Endodermal cell (in vitro differentiated cells): ENCODE measurements around the gene LGALS16. TPM values are rescaled to one million over a fixed set of nuclear protein-coding genes. Genes with fewer than 3 reads are reported as not detected.

ENCODE experiments used
- DNase-seq: peaks from one replicate; pipeline ENCODE4 v3.0.0-alpha.2; 2017
- H3K27ac ChIP-seq: 2 replicates; pipeline ENCODE4 v1.5.1; 2013; ENCODE audit warnings: mild to moderate bottlenecking, low read depth, low read length, moderate library complexity
- H3K27me3 ChIP-seq: 2 replicates; pipeline ENCODE4 v1.6.1; 2013; ENCODE audit warnings: mild to moderate bottlenecking, low read length, moderate library complexity; ENCODE audit not compliant: insufficient read depth, control insufficient read depth, poor library complexity, severe bottlenecking
- H3K36me3 ChIP-seq: 2 replicates; pipeline ENCODE4 v1.7.0; 2013; ENCODE audit warnings: mild to moderate bottlenecking, low read length, moderate library complexity; ENCODE audit not compliant: control insufficient read depth, insufficient read depth
- H3K4me1 ChIP-seq: one replicate; pipeline ENCODE4 v1.7.0; 2013; ENCODE audit warnings: low read length; ENCODE audit not compliant: control insufficient read depth, insufficient read depth
- H3K4me3 ChIP-seq: 2 replicates; pipeline ENCODE4 v1.5.1; 2013; ENCODE audit warnings: mild to moderate bottlenecking, low read length, moderate library complexity
- H3K9ac ChIP-seq: 2 replicates; pipeline ENCODE4 v1.6.1; 2013; ENCODE audit warnings: mild to moderate bottlenecking, low read length, moderate library complexity; ENCODE audit not compliant: poor library complexity, severe bottlenecking; ENCODE audit errors: extremely low read depth
- H3K9me3 ChIP-seq: 2 replicates; pipeline ENCODE4 v1.6.1; 2013; ENCODE audit warnings: mild to moderate bottlenecking, low read length, moderate library complexity; ENCODE audit not compliant: control insufficient read depth
- H3K27ac Mint-ChIP-seq: 2 replicates; pipeline ENCODE4 v1.8.0; 2020; ENCODE audit warnings: mixed read lengths
- H3K27me3 Mint-ChIP-seq: 2 replicates; pipeline ENCODE4 v1.8.0; 2021; ENCODE audit warnings: mild to moderate bottlenecking, mixed read lengths; ENCODE audit not compliant: insufficient read depth
- H3K36me3 Mint-ChIP-seq: 2 replicates; pipeline ENCODE4 v1.8.0; 2020; ENCODE audit warnings: low read depth, mixed read lengths
- H3K4me1 Mint-ChIP-seq: 2 replicates; pipeline ENCODE4 v1.8.0; 2020; ENCODE audit warnings: mixed read lengths
- H3K4me3 Mint-ChIP-seq: 2 replicates; pipeline ENCODE4 v1.8.0; 2020; ENCODE audit warnings: mild to moderate bottlenecking, moderate library complexity, mixed read lengths
- H3K9me3 Mint-ChIP-seq: 2 replicates; pipeline ENCODE4 v1.8.0; 2020; ENCODE audit warnings: mild to moderate bottlenecking, mixed read lengths
- CTCF ChIP-seq: fragments of 200-600 bp; sonication (generic); conservative IDR thresholded peaks from 2 replicates; pipeline ENCODE4 v1.5.0; 2021; ENCODE audit warnings: antibody characterized with exemption, mild to moderate bottlenecking
- WGBS, 2 experiments: methylation state at CpG; one replicate each; pipeline versions ENCODE4 v1.1.5 to v1.1.7; 2013; ENCODE audit warnings: missing lambda C conversion rate in 2 of 2, mixed read lengths in 1 of 2; ENCODE audit not compliant: insufficient coverage in 1 of 2, insufficient read length in 1 of 2; 5-methylcytosine and 5-hydroxymethylcytosine counted together
- total RNA-seq, 2 donors: library from RNA; stranded (reverse); fragmentation: NEBNext Ultra II Directional in 1 of 2; extraction: Animal tissue kit (Norgen Biotek cat#: 25700) in 1 of 2; gene quantifications; 2 replicates in 1 of 2; 3 replicates in 1 of 2; pipeline ENCODE4 v1.2.1, GENCODE V29; 2021

Gene LGALS16
- total RNA-seq, 2 donors from 2014 or later, result not detected

DNA sequence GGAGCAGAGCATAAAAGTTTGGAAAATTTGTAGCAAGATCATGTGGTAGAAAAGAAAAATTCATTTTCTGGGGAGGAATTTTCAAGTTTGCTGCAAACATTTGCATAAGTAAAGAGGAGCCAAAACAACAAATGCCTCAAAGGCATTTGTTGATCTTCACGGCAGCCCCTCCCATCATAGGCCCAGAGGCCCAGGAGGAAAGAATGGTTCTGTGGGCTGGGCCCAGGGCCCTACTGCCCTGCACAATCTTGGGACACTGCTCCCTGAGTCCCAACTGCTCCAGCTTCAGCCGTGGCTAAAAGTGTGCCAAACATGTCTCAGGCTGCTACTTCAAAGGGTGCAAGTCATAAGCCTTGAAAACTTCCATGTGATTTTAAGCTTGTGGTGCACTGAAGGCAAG, 42.1 kb upstream of the LGALS16 start:
- DNase-seq, result no peak
- Histone ChIP-seq H3K27me3 (no peaks in the 10 kb centered on the region), H3K9me3 (peaks cover 21% of the 10 kb centered on the region), H3K4me3 (no peak overlapping the region), H3K27ac (no peak overlapping the region), H3K36me3 (no peaks in the 10 kb centered on the region), H3K9ac (no peak overlapping the region), H3K4me1 (no peaks in the 10 kb centered on the region)
- H3K27me3 Mint-ChIP-seq, result peaks cover 8% of the 10 kb centered on the region
- H3K4me1 Mint-ChIP-seq, result no peaks in the 10 kb centered on the region
- peaks cover 47% of the 10 kb centered on the region for H3K9me3 Mint-ChIP-seq
- no peak overlapping the region for H3K27ac Mint-ChIP-seq
- 60 to 72% methylated on average over 2 of the region's 2 CpGs for whole genome bisulfite sequencing, 2 experiments
- TF ChIP-seq CTCF, result no peak
- H3K36me3 Mint-ChIP-seq, result no peaks in the 10 kb centered on the region
- H3K4me3 Mint-ChIP-seq, result no peak overlapping the region

- no peak overlapping the region for H3K4me3 ChIP-seq
- TF ChIP-seq CTCF, result no peak
- Mint-ChIP-seq H3K4me3 (no peak overlapping the region), H3K4me1 (no peaks in the 10 kb centered on the region), H3K27me3 (peaks cover 22% of the 10 kb centered on the region), H3K9me3 (peaks cover 38% of the 10 kb centered on the region), H3K27ac (no peak overlapping the region), H3K36me3 (no peaks in the 10 kb centered on the region)
- no peaks in the 10 kb centered on the region for H3K27me3 ChIP-seq
- H3K27ac ChIP-seq, result no peak overlapping the region
- 44% methylated on average over 1 of the region's 1 CpG; no CpG with 5 or more reads in 1 of the 2 experiments for WGBS, 2 experiments
- H3K9me3 ChIP-seq, result peaks cover 16% of the 10 kb centered on the region
- no peaks in the 10 kb centered on the region for H3K4me1 ChIP-seq
- no peak overlapping the region for H3K9ac ChIP-seq
- no peak for DNase-seq
- H3K36me3 ChIP-seq, result no peaks in the 10 kb centered on the region
These were observed 38.0 kb upstream of the LGALS16 start for GRCh38 chr19:39617745-39618144.

DNA sequence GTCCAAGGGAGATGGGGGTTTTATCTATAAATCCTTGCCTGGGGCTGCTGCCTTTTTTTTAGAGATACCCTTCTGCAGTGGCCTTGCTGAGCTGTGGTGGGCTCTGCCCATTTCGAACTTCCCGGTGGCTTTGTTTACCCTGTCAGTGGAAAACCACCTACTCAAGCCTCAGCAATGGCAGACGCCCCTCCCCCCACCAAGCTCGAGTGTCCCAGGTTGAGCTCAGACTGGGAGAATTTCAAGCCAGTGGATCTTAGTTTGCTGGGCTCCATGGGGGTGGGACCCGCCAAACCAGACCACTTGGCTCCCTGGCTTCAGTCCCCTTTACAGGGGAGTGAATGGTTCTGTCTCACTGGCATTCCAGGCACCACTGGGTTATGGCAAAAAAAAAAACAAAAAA, 31.8 kb upstream of the LGALS16 start:
- H3K4me1 Mint-ChIP-seq, result peaks cover 6% of the 10 kb centered on the region
- Histone ChIP-seq H3K36me3 (no peaks in the 10 kb centered on the region), H3K27ac (no peak overlapping the region), H3K27me3 (no peaks in the 10 kb centered on the region), H3K4me3 (no peak overlapping the region), H3K9ac (no peak overlapping the region), H3K9me3 (no peaks in the 10 kb centered on the region), H3K4me1 (no peaks in the 10 kb centered on the region)
- 41 to 43% methylated on average over 5 of the region's 5 CpGs for WGBS, 2 experiments
- no peak overlapping the region for H3K4me3 Mint-ChIP-seq
- no peaks in the 10 kb centered on the region for H3K36me3 Mint-ChIP-seq
- TF ChIP-seq CTCF, result no peak
- peak; percentile 54 for DNase-seq
- peaks cover 18% of the 10 kb centered on the region for H3K27me3 Mint-ChIP-seq
- no peak overlapping the region for H3K27ac Mint-ChIP-seq
- no peaks in the 10 kb centered on the region for H3K9me3 Mint-ChIP-seq
